OCI-LY7 (cell line): Measurements from ENCODE around the gene ABL1.
"Not testable (repeated sequence)": the region's sequence is repeated elsewhere in the genome, so short reads cannot be mapped to it uniquely, and the experiment has no call there.

Source experiments
- CTCF ChIP-seq: fragments of 200-600 bp; sonication (generic); conservative IDR thresholded peaks from 2 replicates; pipeline ENCODE4 v1.5.1; 2014; ENCODE audit warnings: mild to moderate bottlenecking, antibody characterized with exemption, low read length, moderate library complexity, mixed read lengths
- EZH2phosphoT487 ChIP-seq: fragments of 200-600 bp; sonication (generic); IDR thresholded peaks from 2 replicates; pipeline ENCODE4 v1.6.1; 2018; ENCODE audit warnings: low read depth, borderline replicate concordance, mild to moderate bottlenecking, mixed run types, antibody characterized with exemption, low read length, moderate library complexity, mixed read lengths

GRCh38 chr9:130803116-130803515 lies 31.9 kb upstream of the ABL1 start:
- not testable (repeated sequence) for TF ChIP-seq CTCF, EZH2phosphoT487
